Motor neuron (in vitro differentiated cells): ENCODE data around the gene MET. TPM values are rescaled to one million over a fixed set of nuclear protein-coding genes. Genes with fewer than 3 reads are reported as not detected.

Experiments used
- ATAC-seq, 8 experiments: fragments of 200-7000 bp; cut with Tn5 transposase; replicated peaks in 6 of 8; 2 replicates each; pipeline ENCODE4 v1.8.0; 2021; ENCODE audit warnings: mild to moderate bottlenecking in 8 of 8, moderate library complexity in 8 of 8
- H3K27ac ChIP-seq, 2 donors: fragments of 250-450 bp; sonication (Bioruptor Pico); 2 replicates each; pipeline ENCODE4 v1.9.0; 2021; ENCODE audit warnings: antibody characterized with exemption in 2 of 2, mild to moderate bottlenecking in 2 of 2, moderate library complexity in 1 of 2
- H3K4me1 ChIP-seq, 2 donors: fragments of 250-450 bp; sonication (Bioruptor Pico); replicated peaks in 1 of 2; 2 replicates each; pipeline ENCODE4 v1.6.1; 2021; ENCODE audit warnings: antibody characterized with exemption in 2 of 2, mild to moderate bottlenecking in 2 of 2, moderate library complexity in 1 of 2
- H3K4me3 ChIP-seq, 5 donors: fragments of 250-450 bp; sonication (Bioruptor Pico); 2 replicates each; pipeline ENCODE4 v1.9.0; 2021; ENCODE audit warnings: antibody characterized with exemption in 5 of 5, mild to moderate bottlenecking in 5 of 5, moderate library complexity in 4 of 5
- WGBS, 10 experiments: fragments of 450-650 bp; shearing (Covaris generic); methylation state at CpG; one replicate each; pipeline ENCODE4 v1.0.0; 2022; 5-methylcytosine and 5-hydroxymethylcytosine counted together
- in situ Hi-C, 9 experiments: fragments of 400-800 bp; cut with MboI; loops; one replicate each; pipeline ENCODE4 v1.15.0; 2021; ENCODE audit warnings: low sequenced_read_pairs in 9 of 9, low pct_unique_long_range_greater_than_20kb in 2 of 9; ENCODE audit not compliant: unreplicated experiment in 9 of 9
- total RNA-seq, 8 experiments: library from RNA; unstranded; fragments of 300-600 nt; gene quantifications; 2 replicates each; pipeline versions ENCODE4 v1.2.3 to v1.2.4, GENCODE V29; 2022

The MET gene
- total RNA-seq, 8 experiments from 2014 or later, result 1.5 to 52.7 (median 6.9) TPM

GRCh38 chr7:116672596-116673456 is 830 bp downstream of the MET start:
- Histone ChIP-seq H3K4me1 (peaks cover 0 to 7% of the 10 kb centered on the region in 2 donors), H3K4me3 (peak overlapping the region; percentile 33 to 56 (median 44)), H3K27ac (no peak overlapping the region)
- WGBS, 10 experiments, result 3 to 32% (median 21%) methylated on average over 7 to 20 of the region's 23 CpGs
- peak; percentile 2 to 29 (median 19) for ATAC-seq
- in situ Hi-C loops, result no loop called here

DNA sequence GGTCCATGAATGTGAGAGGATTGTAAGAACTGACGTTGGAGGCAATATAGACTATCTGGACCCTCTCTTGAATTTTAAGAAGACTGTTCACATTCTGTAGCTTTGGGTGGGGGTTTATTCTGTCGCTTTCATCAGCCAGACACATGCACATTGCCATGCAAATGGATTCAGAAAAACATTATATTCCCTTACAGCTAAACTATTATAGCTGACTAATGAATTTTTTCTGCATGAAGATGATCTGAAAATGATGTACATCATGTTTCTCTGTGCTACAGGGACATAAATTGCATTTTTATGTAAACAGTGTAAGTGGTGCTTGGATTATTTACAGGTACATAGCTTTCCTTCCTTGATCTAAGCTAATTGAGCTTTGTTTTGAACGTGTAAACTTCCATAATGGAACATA is 1.5 kb downstream of the MET start:
- Histone ChIP-seq H3K27ac (no peak overlapping the region), H3K4me3 (peak overlapping the region in 4 of 5 donors; percentile 38 to 56 (median 45)), H3K4me1 (peaks cover 0 to 7% of the 10 kb centered on the region in 2 donors)
- no peak for ATAC-seq
- 0 to 74% (median 29%) methylated on average over 1 to 3 of the region's 3 CpGs; no CpG with 5 or more reads in 1 of the 10 experiments for WGBS, 10 experiments
- in situ Hi-C loops, result no loop called here

DNA sequence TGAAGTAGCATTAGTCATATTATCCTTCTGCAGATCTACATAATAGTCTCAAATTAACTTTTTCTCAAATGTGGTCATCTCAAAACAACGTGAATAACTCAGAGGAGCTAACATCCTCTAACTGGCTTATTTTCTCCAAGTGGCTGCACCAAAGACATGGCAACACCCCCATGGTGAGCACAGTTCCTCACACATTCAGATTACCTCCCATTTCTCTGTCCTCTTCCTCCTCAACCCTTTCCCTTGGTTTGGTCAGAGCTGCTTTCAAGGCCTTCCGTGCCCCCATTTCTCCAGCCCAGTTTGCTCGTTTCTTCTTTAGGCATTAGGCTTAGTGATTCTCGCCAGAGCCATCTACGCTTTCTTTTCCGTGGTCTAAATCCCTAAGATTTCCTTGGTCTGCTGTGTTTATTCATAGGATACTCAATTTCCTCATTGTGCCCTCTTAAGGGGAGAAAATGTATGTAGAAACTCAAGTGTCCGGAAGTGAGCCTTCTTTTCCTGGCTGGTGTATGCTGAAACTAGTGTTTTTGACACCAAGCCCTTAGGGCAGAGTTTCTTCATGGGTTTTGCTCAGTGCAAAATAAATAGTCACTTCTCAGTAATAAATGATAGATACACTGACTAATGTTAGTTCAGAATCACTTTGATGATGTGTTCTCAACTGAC is 2.6 kb downstream of the MET start:
- WGBS, 10 experiments, result 60 to 92% (median 83%) methylated on average over 2 to 7 of the region's 7 CpGs; no CpG with 5 or more reads in 1 of the 10 experiments
- Histone ChIP-seq H3K4me3 (no peak overlapping the region), H3K27ac (no peak overlapping the region), H3K4me1 (peaks cover 0 to 14% of the 10 kb centered on the region in 2 donors)
- no peak for ATAC-seq
- in situ Hi-C loops, result no loop called here

DNA sequence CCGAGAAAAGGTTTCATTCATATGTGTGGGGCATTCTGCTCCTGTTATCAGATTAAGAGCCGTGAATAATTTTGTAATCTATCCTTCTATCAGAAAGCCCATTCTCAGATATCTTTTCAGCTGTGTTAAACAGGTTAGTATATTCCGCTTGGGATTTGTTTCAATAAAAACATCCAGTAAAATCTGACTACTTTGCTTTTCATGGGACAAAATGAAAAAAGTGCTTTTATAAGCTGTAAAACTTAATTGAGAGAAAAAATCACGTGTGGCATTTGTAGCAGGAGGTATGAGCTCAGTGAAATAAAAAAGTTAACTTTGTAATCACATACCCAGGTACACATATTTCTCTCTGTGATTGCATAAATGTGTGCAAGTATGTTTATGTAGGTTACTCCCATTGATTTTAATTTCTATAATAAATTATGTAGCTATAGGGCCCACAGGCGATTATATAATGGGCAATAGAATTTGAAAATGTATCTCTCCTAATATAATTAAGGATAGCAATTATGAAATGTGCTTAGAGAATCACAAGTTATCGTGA is 3.9 kb downstream of the MET start:
- ATAC-seq, result no peak
- Histone ChIP-seq H3K4me1 (peaks cover 0 to 16% of the 10 kb centered on the region in 2 donors), H3K4me3 (no peak overlapping the region), H3K27ac (no peak overlapping the region)
- 72 to 94% (median 85%) methylated on average over 2 to 6 of the region's 6 CpGs for WGBS, 10 experiments
- in situ Hi-C loops, result no loop called here

DNA sequence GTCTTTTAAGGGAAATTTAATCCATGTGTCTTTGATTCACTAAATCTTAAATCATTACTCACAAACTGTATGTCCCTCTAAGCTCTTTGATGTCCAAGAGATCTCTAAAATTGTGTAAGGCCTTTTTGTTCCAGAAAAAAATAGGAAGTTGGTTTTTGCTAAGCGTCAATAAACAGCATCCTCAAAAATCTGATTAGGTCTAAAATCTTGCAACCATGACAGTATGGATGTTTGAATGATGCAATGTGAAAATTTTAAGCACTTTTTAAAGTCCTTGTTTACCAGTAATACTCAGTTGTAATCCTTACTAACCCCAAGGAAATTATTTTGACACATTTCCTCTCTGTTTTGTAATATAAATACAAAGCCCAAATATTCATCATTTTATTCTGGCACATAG is 6.8 kb downstream of the MET start:
- Histone ChIP-seq H3K4me3 (no peak overlapping the region), H3K27ac (no peak overlapping the region), H3K4me1 (peaks cover 0 to 9% of the 10 kb centered on the region in 2 donors)
- WGBS, 10 experiments, result 78 to 100% (median 100%) methylated on average over 1 of the region's 1 CpG; no CpG with 5 or more reads in 2 of the 10 experiments
- in situ Hi-C loops, result no loop called here
- ATAC-seq, result no peak

- peak in 5 of 8 experiments; percentile 17 to 57 (median 37) for ATAC-seq
- WGBS, 10 experiments, result 67 to 100% (median 89%) methylated on average over 1 to 4 of the region's 4 CpGs
- Histone ChIP-seq H3K4me1 (peaks cover 0 to 9% of the 10 kb centered on the region in 2 donors), H3K4me3 (no peak overlapping the region), H3K27ac (no peak overlapping the region)
- in situ Hi-C loops, result no loop called here
These were observed 7.5 kb downstream of the MET start for GRCh38 chr7:116679500-116679899.

- Histone ChIP-seq H3K4me1 (peaks cover 0 to 13% of the 10 kb centered on the region in 2 donors), H3K27ac (no peak overlapping the region), H3K4me3 (no peak overlapping the region)
- in situ Hi-C loops, result no loop called here
- WGBS, 10 experiments, result 89 to 100% (median 100%) methylated on average over 1 to 4 of the region's 4 CpGs
- ATAC-seq, result no peak
These were observed 11.8 kb downstream of the MET start for GRCh38 chr7:116683786-116684185.

DNA sequence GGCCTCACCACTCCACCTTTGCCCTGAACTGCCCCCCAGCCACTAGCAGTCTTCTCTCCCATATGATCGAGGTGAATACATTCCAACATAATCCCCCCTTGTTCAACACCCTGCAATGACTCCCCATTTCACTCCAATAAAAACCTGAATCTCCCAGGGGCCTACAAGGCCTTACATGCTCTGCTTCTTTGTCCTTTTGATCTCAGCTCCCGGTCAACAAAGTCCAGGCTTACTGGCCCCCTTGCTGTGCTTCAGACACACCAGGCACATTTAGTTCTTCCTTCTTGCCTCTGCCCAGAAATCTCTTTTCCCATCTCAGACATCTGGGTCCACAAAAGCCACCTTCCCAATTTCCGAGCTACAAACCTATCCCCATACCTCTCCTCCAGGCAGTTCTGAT is 14.0 kb downstream of the MET start:
- Histone ChIP-seq H3K4me3 (no peak overlapping the region), H3K4me1 (peaks cover 0 to 5% of the 10 kb centered on the region in 2 donors), H3K27ac (no peak overlapping the region)
- 65 to 100% (median 94%) methylated on average over 1 to 3 of the region's 3 CpGs; no CpG with 5 or more reads in 4 of the 10 experiments for WGBS, 10 experiments
- in situ Hi-C loops, result no loop called here
- ATAC-seq, result no peak

DNA sequence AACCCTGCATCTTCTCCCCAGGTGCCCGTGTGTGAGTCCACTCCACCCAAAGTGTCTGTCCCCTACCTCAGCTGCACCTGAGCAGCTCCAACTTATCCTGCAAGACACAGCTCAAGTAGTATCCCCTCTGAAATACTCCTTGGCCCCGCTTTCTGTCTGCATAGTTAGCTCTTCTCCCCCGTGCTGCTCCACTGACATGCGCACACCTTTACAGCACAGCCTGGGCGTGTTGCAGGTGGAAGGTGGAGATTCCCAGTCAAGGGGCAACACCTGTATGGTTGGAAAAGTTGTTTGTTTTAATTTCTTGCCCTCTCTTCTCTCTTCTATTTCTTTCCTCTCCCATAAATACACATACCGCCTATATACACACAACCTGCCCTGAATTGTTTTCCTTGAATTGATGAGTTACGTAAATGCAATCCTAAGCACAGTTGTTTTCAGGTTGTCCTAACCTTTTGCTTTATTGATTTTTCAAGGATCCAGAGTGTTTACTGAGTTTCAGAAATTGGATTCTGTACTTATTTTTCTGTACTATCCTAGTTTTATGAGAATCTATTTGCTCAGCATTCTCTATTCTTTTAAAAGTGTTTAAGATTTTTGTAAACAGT is 14.9 kb downstream of the MET start:
- peaks cover 0 to 5% of the 10 kb centered on the region in 2 donors for H3K4me1 ChIP-seq
- ATAC-seq, result no peak
- in situ Hi-C loops, result no loop called here
- 77 to 100% (median 100%) methylated on average over 1 to 7 of the region's 7 CpGs; no CpG with 5 or more reads in 1 of the 10 experiments for WGBS, 10 experiments
- H3K4me3 ChIP-seq, result no peak overlapping the region
- H3K27ac ChIP-seq, result no peak overlapping the region

DNA sequence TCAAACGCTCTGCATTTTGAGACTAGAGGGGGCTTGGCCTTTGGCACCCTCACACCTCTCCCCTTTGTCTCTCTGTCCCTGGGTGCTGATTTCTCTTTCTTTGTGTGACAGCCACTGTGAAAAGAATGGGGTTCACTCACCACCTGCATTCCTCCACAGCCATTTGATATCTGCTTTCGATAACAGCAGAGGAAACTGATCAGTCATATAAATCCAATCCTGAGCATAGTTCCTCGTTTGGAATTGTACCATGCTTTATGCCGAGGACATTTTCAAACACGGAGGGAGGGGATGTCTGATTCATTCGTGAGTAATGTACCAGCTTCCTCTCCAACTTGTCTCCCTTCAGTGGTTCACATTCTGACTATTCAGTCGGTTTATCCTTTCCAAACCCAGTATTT is 15.8 kb downstream of the MET start:
- peak in 3 of 8 experiments; percentile 31 to 88 (median 87) for ATAC-seq
- Histone ChIP-seq H3K4me3 (no peak overlapping the region), H3K27ac (no peak overlapping the region), H3K4me1 (peaks cover 0 to 5% of the 10 kb centered on the region in 2 donors)
- in situ Hi-C loops, result no loop called here
- WGBS, 10 experiments, result 0 to 80% (median 27%) methylated on average over 1 to 7 of the region's 7 CpGs

- Histone ChIP-seq H3K4me3 (no peak overlapping the region), H3K27ac (no peak overlapping the region), H3K4me1 (peaks cover 0 to 5% of the 10 kb centered on the region in 2 donors)
- in situ Hi-C loops, result no loop called here
- ATAC-seq, result peak in 1 of 8 experiments; percentile 15
- 60 to 94% (median 83%) methylated on average over 1 to 4 of the region's 4 CpGs; no CpG with 5 or more reads in 1 of the 10 experiments for WGBS, 10 experiments
These were observed 17.8 kb downstream of the MET start for GRCh38 chr7:116689790-116690259.

DNA sequence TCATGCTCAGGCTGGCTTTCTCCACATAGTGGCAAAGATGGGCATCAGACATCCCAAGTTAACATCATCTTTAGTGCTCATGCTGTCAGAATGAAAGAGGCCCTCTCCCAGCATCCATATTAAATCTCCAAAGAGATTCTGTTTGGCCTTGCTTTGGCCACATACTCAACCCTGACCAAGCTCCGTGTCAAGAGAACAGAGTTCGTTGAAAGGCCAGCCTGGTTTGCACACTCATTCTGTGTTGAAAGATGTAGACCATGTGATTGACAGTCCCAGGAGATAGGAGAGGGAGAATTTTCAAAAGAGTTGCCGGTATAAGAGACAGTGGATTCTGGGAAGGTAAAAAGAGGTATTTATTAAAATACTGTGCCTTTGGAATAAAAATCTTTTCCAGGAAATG is 19.7 kb downstream of the MET start:
- Histone ChIP-seq H3K4me1 (peaks cover 0 to 5% of the 10 kb centered on the region in 2 donors), H3K4me3 (no peak overlapping the region), H3K27ac (no peak overlapping the region)
- no peak for ATAC-seq
- in situ Hi-C loops, result no loop called here
- 65 to 93% (median 89%) methylated on average over 2 to 3 of the region's 3 CpGs; no CpG with 5 or more reads in 3 of the 10 experiments for WGBS, 10 experiments
